HepG2 (cell line): ENCODE data around the gene CUL7. TPM values are rescaled to one million over a fixed set of nuclear protein-coding genes. Genes with fewer than 3 reads are reported as not detected.

Source experiments
- ATF2 ChIP-seq: sonication (generic); formaldehyde crosslinking; IDR thresholded peaks from 2 replicates; pipeline ENCODE4 v1.4.0; 2020; ENCODE audit warnings: missing genetic modification reagents
- CBX5 ChIP-seq: sonication (generic); formaldehyde crosslinking; IDR thresholded peaks from 2 replicates; pipeline ENCODE4 v1.4.0; 2020; ENCODE audit warnings: missing genetic modification reagents, borderline replicate concordance
- FOXC1 ChIP-seq: sonication (generic); formaldehyde crosslinking; IDR thresholded peaks from 2 replicates; pipeline ENCODE4 v1.8.0; 2022; ENCODE audit warnings: mild to moderate bottlenecking, missing genetic modification reagents, borderline replicate concordance
- GATAD1 ChIP-seq: IDR thresholded peaks from 2 replicates; pipeline ENCODE4 v1.6.1; 2016; ENCODE audit warnings: missing genetic modification reagents, missing compliant biosample characterization
- HMG20B ChIP-seq: conservative IDR thresholded peaks from 2 replicates; pipeline ENCODE4 v1.6.1; 2016; ENCODE audit warnings: missing genetic modification reagents, missing compliant biosample characterization
- IKZF1 ChIP-seq: fragments of 450-650 bp; IDR thresholded peaks from 2 replicates; pipeline ENCODE4 v1.7.1; 2016
- KDM4B ChIP-seq: sonication (generic); formaldehyde crosslinking; IDR thresholded peaks from 2 replicates; pipeline ENCODE4 v1.4.0; 2020; ENCODE audit warnings: missing genetic modification reagents
- MTA1 ChIP-seq: sonication (generic); formaldehyde crosslinking; IDR thresholded peaks from 2 replicates; pipeline ENCODE4 v1.4.0; 2020; ENCODE audit warnings: missing genetic modification reagents, mild to moderate bottlenecking, borderline replicate concordance
- MTF2 ChIP-seq: sonication (generic); formaldehyde crosslinking; IDR thresholded peaks from 2 replicates; pipeline ENCODE4 v1.5.0; 2020; ENCODE audit warnings: missing genetic modification reagents, borderline replicate concordance
- NFE2L2 ChIP-seq: fragments of 150-350 bp; IDR thresholded peaks from 2 replicates; pipeline ENCODE4 v1.6.1; 2014; ENCODE audit warnings: low read length
- PTBP1 ChIP-seq: fragments of 200-400 bp; formaldehyde crosslinking; IDR thresholded peaks from 2 replicates; pipeline ENCODE4 v1.6.1; 2018; ENCODE audit warnings: low read length, low read depth; ENCODE audit not compliant: poor library complexity, severe bottlenecking
- RFXAP ChIP-seq: sonication (generic); formaldehyde crosslinking; IDR thresholded peaks from 2 replicates; pipeline ENCODE4 v1.4.0; 2020; ENCODE audit warnings: missing genetic modification reagents, borderline replicate concordance
- SMAD3 ChIP-seq: sonication (generic); formaldehyde crosslinking; IDR thresholded peaks from 2 replicates; pipeline ENCODE4 v1.4.0; 2020; ENCODE audit warnings: missing genetic modification reagents
- THYN1 ChIP-seq: sonication (generic); formaldehyde crosslinking; IDR thresholded peaks from 2 replicates; pipeline ENCODE4 v1.8.1; 2023; ENCODE audit warnings: low read depth, mild to moderate bottlenecking, moderate library complexity, missing genetic modification reagents, borderline replicate concordance
- ZBTB10 ChIP-seq: sonication (generic); formaldehyde crosslinking; IDR thresholded peaks from 2 replicates; pipeline ENCODE4 v1.4.0; 2020; ENCODE audit warnings: missing genetic modification reagents, borderline replicate concordance
- ZBTB4 ChIP-seq: sonication (generic); formaldehyde crosslinking; IDR thresholded peaks from 2 replicates; pipeline ENCODE4 v1.4.0; 2020; ENCODE audit warnings: missing genetic modification reagents, mild to moderate bottlenecking, borderline replicate concordance
- ZC3H4 ChIP-seq: sonication (generic); formaldehyde crosslinking; IDR thresholded peaks from 2 replicates; pipeline ENCODE4 v1.4.0; 2020; ENCODE audit warnings: missing genetic modification reagents, borderline replicate concordance
- ZNF292 ChIP-seq: sonication (generic); formaldehyde crosslinking; IDR thresholded peaks from 2 replicates; pipeline ENCODE4 v1.8.1; 2022; ENCODE audit warnings: mild to moderate bottlenecking, low read depth, missing genetic modification reagents, borderline replicate concordance
- ZNF333 ChIP-seq: sonication (generic); formaldehyde crosslinking; IDR thresholded peaks from 2 replicates; pipeline ENCODE4 v1.4.0; 2020; ENCODE audit warnings: mild to moderate bottlenecking, missing genetic modification reagents, borderline replicate concordance
- ZNF34 ChIP-seq: sonication (generic); formaldehyde crosslinking; IDR thresholded peaks from 2 replicates; pipeline ENCODE4 v1.4.0; 2020; ENCODE audit warnings: mild to moderate bottlenecking, missing genetic modification reagents, borderline replicate concordance
- ZNF350 ChIP-seq: sonication (generic); formaldehyde crosslinking; IDR thresholded peaks from 2 replicates; pipeline ENCODE4 v1.4.0; 2020; ENCODE audit warnings: mild to moderate bottlenecking, low read depth, missing genetic modification reagents, borderline replicate concordance
- ZNF652 ChIP-seq: IDR thresholded peaks from 2 replicates; pipeline ENCODE4 v1.6.1; 2016; ENCODE audit warnings: low read depth, borderline replicate concordance
- ZNF670 ChIP-seq: sonication (generic); formaldehyde crosslinking; IDR thresholded peaks from 2 replicates; pipeline ENCODE4 v1.8.0; 2022; ENCODE audit warnings: mild to moderate bottlenecking, missing genetic modification reagents, borderline replicate concordance
- polyA plus RNA-seq, 8 experiments: library from polyadenylated mRNA; depleted of rRNA in 3 of 8; stranded (reverse) in 7 of 8; unstranded in 1 of 8; fragments of >200 nt; fragmentation: Illumina TruSeq in 4 of 8; extraction: Trizol in 4 of 8; gene quantifications; 2 replicates each; pipeline versions ENCODE4 v1.2.1 to v1.2.3, GENCODE V29; 2011 to 2016; ENCODE audit warnings: low read depth in 4 of 8, missing spikeins in 1 of 8, mixed read lengths in 1 of 8; ENCODE audit not compliant: insufficient read depth in 1 of 8
- total RNA-seq, 5 experiments: library from RNA; depleted of rRNA; stranded (reverse); fragments of >200 nt; fragmentation: Illumina TruSeq; extraction: Trizol; gene quantifications; 2 replicates each; pipeline ENCODE4 v1.2.3, GENCODE V29; 2016; ENCODE audit warnings: low read depth in 1 of 5

Gene CUL7
- total and polyA plus RNA-seq, 2 of the 13 experiments (the other 11 are each of a cell fraction or from before 2014, with no cell fraction given): 32.0 to 60.7 TPM

GRCh38 chr6:43093436-43094289 lies 40.0 kb upstream of the CUL7 start (continued):
- TF ChIP-seq MTA1 (CRISPR knock-in tag) (no peak), ZNF34 (no peak), ZNF670 (no peak), MTF2 (CRISPR knock-in tag) (no peak), ZNF350 (CRISPR knock-in tag) (no peak), ZBTB10 (CRISPR knock-in tag) (no peak), PTBP1 (no peak), GATAD1 (CRISPR knock-in tag) (peak; percentile 51), KDM4B (CRISPR knock-in tag) (0 out of 2 replicates have a peak, but pooled peaks have one; percentile 37), IKZF1 (no peak), FOXC1 (CRISPR knock-in tag) (no peak), ATF2 (CRISPR knock-in tag) (no peak; the same call in 1 of the 2 replicates), ZNF652 (CRISPR knock-in tag) (no peak), CBX5 (no peak), THYN1 (CRISPR knock-in tag) (no peak), ZBTB4 (CRISPR knock-in tag) (no peak), NFE2L2 (no peak), SMAD3 (CRISPR knock-in tag) (no peak), HMG20B (CRISPR knock-in tag) (no peak), ZC3H4 (CRISPR knock-in tag) (no peak), ZNF333 (CRISPR knock-in tag) (no peak), RFXAP (CRISPR knock-in tag) (peak; percentile 96), ZNF292 (CRISPR knock-in tag) (no peak)
